ENCODE data around the gene KCNK16.

GRCh38 chr6:39289490-39289889 lies 33.0 kb downstream of the KCNK16 start:
- no peak for TF ChIP-seq CTCF (IDR thresholded peaks at IDR 0.05)
- no peak for TF ChIP-seq POLR2AphosphoS5 (IDR thresholded peaks at IDR 0.05)
- TF ChIP-seq POLR2A (IDR thresholded peaks at IDR 0.05) = no peak

All from breast epithelium (tissue), 3 donors.